IgD-negative memory B cell (primary cell): Measurements from ENCODE around the gene STAT5A. TPM values are rescaled to one million over a fixed set of nuclear protein-coding genes. Genes with fewer than 3 reads are reported as not detected.
"Not testable (repeated sequence)": the region's sequence is repeated elsewhere in the genome, so short reads cannot be mapped to it uniquely, and the experiment has no call there.

Experiments
- H3K27ac Mint-ChIP-seq, 3 donors: one replicate each; pipeline ENCODE4 v1.8.0; 2020 to 2022; ENCODE audit warnings: mild to moderate bottlenecking in 3 of 3, mixed read lengths in 3 of 3, moderate library complexity in 1 of 3
- H3K27me3 Mint-ChIP-seq: one replicate; pipeline ENCODE4 v1.8.0; 2021; ENCODE audit warnings: mixed read lengths
- H3K36me3 Mint-ChIP-seq: one replicate; pipeline ENCODE4 v1.8.0; 2020; ENCODE audit warnings: mild to moderate bottlenecking, mixed read lengths
- H3K4me1 Mint-ChIP-seq, 3 donors: one replicate each; pipeline ENCODE4 v1.8.0; 2020 to 2022; ENCODE audit warnings: mixed read lengths in 3 of 3, mild to moderate bottlenecking in 1 of 3
- H3K4me3 Mint-ChIP-seq, 4 donors: one replicate each; pipeline ENCODE4 v1.8.0; 2020 to 2022; ENCODE audit warnings: mild to moderate bottlenecking in 4 of 4, mixed read lengths in 4 of 4, moderate library complexity in 3 of 4
- H3K9me3 Mint-ChIP-seq, 3 donors: one replicate each; pipeline ENCODE4 v1.8.0; 2020 to 2021; ENCODE audit warnings: mixed read lengths in 3 of 3, mild to moderate bottlenecking in 1 of 3
- polyA plus RNA-seq: library from polyadenylated mRNA; unstranded; fragments of 300-500 nt; fragmentation: Illumina TruSeq; gene quantifications from one replicate; pipeline ENCODE4 v1.2.3, GENCODE V29; 2021

The STAT5A gene
- polyA plus RNA-seq, 1 donor from 2014 or later: 63.0 TPM

- Mint-ChIP-seq H3K27ac (no peak overlapping the region), H3K27me3 (no peaks in the 10 kb centered on the region), H3K36me3 (peaks cover 2% of the 10 kb centered on the region), H3K9me3 (no peaks in the 10 kb centered on the region), H3K4me1 (peaks cover 16 to 20% (median 20%) of the 10 kb centered on the region in 3 donors), H3K4me3 (no peak overlapping the region)
Measured at GRCh38 chr17:42284566-42284965, 3.7 kb upstream of the STAT5A start.

- peak overlapping the region in 1 of 3 donors; percentile 88 for H3K27ac Mint-ChIP-seq
- H3K36me3 Mint-ChIP-seq: peaks cover 2% of the 10 kb centered on the region
- H3K4me3 Mint-ChIP-seq: peak overlapping the region in 2 of 4 donors; percentile 68 to 96
- no peaks in the 10 kb centered on the region for H3K27me3 Mint-ChIP-seq
- no peaks in the 10 kb centered on the region for H3K9me3 Mint-ChIP-seq
- peaks cover 20 to 29% (median 22%) of the 10 kb centered on the region in 3 donors for H3K4me1 Mint-ChIP-seq
Measured at GRCh38 chr17:42285346-42286050, 2.8 kb upstream of the STAT5A start.

- peaks cover 20 to 29% (median 22%) of the 10 kb centered on the region in 3 donors for H3K4me1 Mint-ChIP-seq
- H3K27ac Mint-ChIP-seq: peak overlapping the region; percentile 94 to 97 (median 96)
- no peaks in the 10 kb centered on the region for H3K9me3 Mint-ChIP-seq
- peak overlapping the region; percentile 94 to 96 (median 95) for H3K4me3 Mint-ChIP-seq
- peaks cover 2% of the 10 kb centered on the region for H3K36me3 Mint-ChIP-seq
- H3K27me3 Mint-ChIP-seq: no peaks in the 10 kb centered on the region
Measured at GRCh38 chr17:42286411-42287221, 1.7 kb upstream of the STAT5A start.

- no peaks in the 10 kb centered on the region for H3K27me3 Mint-ChIP-seq
- peaks cover 2% of the 10 kb centered on the region for H3K36me3 Mint-ChIP-seq
- peaks cover 20 to 29% (median 22%) of the 10 kb centered on the region in 3 donors for H3K4me1 Mint-ChIP-seq
- peak overlapping the region; percentile 94 to 97 (median 96) for H3K27ac Mint-ChIP-seq
- H3K9me3 Mint-ChIP-seq: no peaks in the 10 kb centered on the region
- peak overlapping the region; percentile 94 to 96 (median 95) for H3K4me3 Mint-ChIP-seq
Measured at GRCh38 chr17:42287305-42287976, 857 bp upstream of the STAT5A start.

- Mint-ChIP-seq H3K36me3 (peaks cover 2% of the 10 kb centered on the region), H3K9me3 (no peaks in the 10 kb centered on the region), H3K4me3 (peak overlapping the region; percentile 94 to 96 (median 95)), H3K27me3 (no peaks in the 10 kb centered on the region), H3K4me1 (peaks cover 20 to 29% (median 22%) of the 10 kb centered on the region in 3 donors), H3K27ac (peak overlapping the region; percentile 94)
Measured at GRCh38 chr17:42288803-42289610, 709 bp downstream of the STAT5A start.

- Mint-ChIP-seq H3K36me3 (peaks cover 1% of the 10 kb centered on the region), H3K27ac (peak overlapping the region; percentile 94), H3K4me1 (peaks cover 20 to 29% (median 22%) of the 10 kb centered on the region in 3 donors), H3K4me3 (peak overlapping the region; percentile 94 to 96 (median 95)), H3K27me3 (no peaks in the 10 kb centered on the region), H3K9me3 (no peaks in the 10 kb centered on the region)
Measured at GRCh38 chr17:42289611-42290181, 1.4 kb downstream of the STAT5A start.

- Mint-ChIP-seq H3K36me3 (no peaks in the 10 kb centered on the region), H3K27me3 (no peaks in the 10 kb centered on the region), H3K4me3 (peak overlapping the region in 1 of 4 donors; percentile 96), H3K9me3 (no peaks in the 10 kb centered on the region), H3K27ac (peak overlapping the region in 1 of 3 donors; percentile 13), H3K4me1 (peaks cover 22 to 28% (median 26%) of the 10 kb centered on the region in 3 donors)
Measured at GRCh38 chr17:42290577-42290976, 2.3 kb downstream of the STAT5A start.

GRCh38 chr17:42291129-42291528 is 2.8 kb downstream of the STAT5A start:
- Mint-ChIP-seq H3K4me3 (peak overlapping the region in 1 of 4 donors; percentile 96), H3K4me1 (peaks cover 22 to 26% (median 25%) of the 10 kb centered on the region in 3 donors), H3K36me3 (peaks cover 2% of the 10 kb centered on the region), H3K9me3 (no peaks in the 10 kb centered on the region), H3K27ac (peak overlapping the region in 1 of 3 donors; percentile 13), H3K27me3 (no peaks in the 10 kb centered on the region)

GRCh38 chr17:42294469-42295398 is 6.4 kb downstream of the STAT5A start:
- no peak overlapping the region for H3K27ac Mint-ChIP-seq
- no peaks in the 10 kb centered on the region for H3K9me3 Mint-ChIP-seq
- peaks cover 7% of the 10 kb centered on the region for H3K36me3 Mint-ChIP-seq
- H3K27me3 Mint-ChIP-seq: no peaks in the 10 kb centered on the region
- no peak overlapping the region for H3K4me3 Mint-ChIP-seq
- peaks cover 6 to 7% (median 6%) of the 10 kb centered on the region in 3 donors for H3K4me1 Mint-ChIP-seq

GRCh38 chr17:42296012-42296411 is 7.7 kb downstream of the STAT5A start:
- no peaks in the 10 kb centered on the region for H3K27me3 Mint-ChIP-seq
- no peaks in the 10 kb centered on the region for H3K9me3 Mint-ChIP-seq
- H3K36me3 Mint-ChIP-seq: peaks cover 7% of the 10 kb centered on the region
- peaks cover 0 to 6% (median 0%) of the 10 kb centered on the region in 3 donors for H3K4me1 Mint-ChIP-seq
- no peak overlapping the region for H3K4me3 Mint-ChIP-seq
- peak overlapping the region in 1 of 3 donors; percentile 25 for H3K27ac Mint-ChIP-seq

GRCh38 chr17:42297775-42298174 is 9.5 kb downstream of the STAT5A start:
- not testable (repeated sequence) for H3K4me1 Mint-ChIP-seq, H3K4me3 Mint-ChIP-seq, H3K9me3 Mint-ChIP-seq, H3K27me3 Mint-ChIP-seq, H3K36me3 Mint-ChIP-seq, H3K27ac Mint-ChIP-seq

- H3K27me3 Mint-ChIP-seq, H3K27ac Mint-ChIP-seq, H3K4me1 Mint-ChIP-seq, H3K4me3 Mint-ChIP-seq, H3K9me3 Mint-ChIP-seq, H3K36me3 Mint-ChIP-seq: not testable (repeated sequence)
Measured at GRCh38 chr17:42299361-42299760, 11.1 kb downstream of the STAT5A start.

- H3K4me3 Mint-ChIP-seq, H3K36me3 Mint-ChIP-seq, H3K4me1 Mint-ChIP-seq, H3K27me3 Mint-ChIP-seq, H3K27ac Mint-ChIP-seq, H3K9me3 Mint-ChIP-seq: not testable (repeated sequence)
Measured at GRCh38 chr17:42299913-42300312, 11.6 kb downstream of the STAT5A start.
